Aorta (tissue), 5 donors: ENCODE data around the gene CRYBB2. TPM values are rescaled to one million over a fixed set of nuclear protein-coding genes. Genes with fewer than 3 reads are reported as not detected.

Source experiments
- ATAC-seq: fragments of 200-7000 bp; cut with Tn5 transposase; one replicate; pipeline ENCODE4 v1.9.1; 2022; ENCODE audit warnings: moderate library complexity; ENCODE audit not compliant: low FRiP score
- DNase-seq, 2 donors: peaks; one replicate each; pipeline ENCODE4 v3.0.0-alpha.2; 2020
- H3K27ac ChIP-seq, 2 donors: one replicate each; pipeline ENCODE4 v1.5.1; 2013; ENCODE audit warnings: low read length in 2 of 2, mild to moderate bottlenecking in 2 of 2, moderate library complexity in 2 of 2, control low read depth in 1 of 2, inconsistent platforms in 1 of 2, low read depth in 1 of 2
- H3K27me3 ChIP-seq, 2 donors: one replicate each; pipeline ENCODE4 v1.6.1; 2013; ENCODE audit warnings: control low read depth in 1 of 2, low read length in 1 of 2, mild to moderate bottlenecking in 1 of 2, moderate library complexity in 1 of 2; ENCODE audit not compliant: insufficient read depth in 2 of 2, control insufficient read depth in 1 of 2
- H3K36me3 ChIP-seq, 2 donors: one replicate each; pipeline ENCODE4 v1.6.1; 2013; ENCODE audit warnings: control low read depth in 1 of 2, low read length in 1 of 2, mild to moderate bottlenecking in 1 of 2; ENCODE audit not compliant: insufficient read depth in 2 of 2, control insufficient read depth in 1 of 2
- H3K4me1 ChIP-seq, 2 donors: one replicate each; pipeline ENCODE4 v1.6.1; 2013; ENCODE audit warnings: low read length in 2 of 2, control low read depth in 1 of 2, mild to moderate bottlenecking in 1 of 2, moderate library complexity in 1 of 2; ENCODE audit not compliant: insufficient read depth in 2 of 2, control insufficient read depth in 1 of 2
- H3K4me3 ChIP-seq, 2 donors: one replicate each; pipeline ENCODE4 v1.5.1; 2013; ENCODE audit warnings: low read length in 2 of 2, control low read depth in 1 of 2, mild to moderate bottlenecking in 1 of 2
- H3K9me3 ChIP-seq: one replicate; pipeline ENCODE4 v1.6.1; 2013; ENCODE audit warnings: mild to moderate bottlenecking, low read length; ENCODE audit not compliant: control insufficient read depth
- WGBS, 2 donors: extraction: QIAGEN DNeasy Blood & Tissue Kit; methylation state at CpG; one replicate each; pipeline ENCODE4 v1.1.7; 2013; 5-methylcytosine and 5-hydroxymethylcytosine counted together
- intact Hi-C, 2 donors: fragments of 100-400 bp; cut with DNase I; formaldehyde crosslinking; loops; one replicate each; pipeline versions ENCODE4 v1.14.2 to v1.15.0; 2022
- long read RNA-seq, 2 donors: library from polyadenylated mRNA; unstranded; transcript quantifications; one replicate each; pipeline ENCODE4 v2.0.0, GENCODE V29; 2020 to 2021
- polyA plus RNA-seq, 2 donors: library from polyadenylated mRNA; stranded (reverse); fragments of 200-250 nt; gene quantifications; one replicate each; pipeline ENCODE4 v1.2.3, GENCODE V29; 2013
- total RNA-seq, 2 donors: library from RNA; stranded (reverse); fragmentation: NEBNext Ultra II Directional; extraction: Animal tissue kit (Norgen Biotek cat#: 25700); gene quantifications; one replicate each; pipeline ENCODE4 v1.2.1, GENCODE V29; 2021
- donor health status: healthy with polysubstance abuse.
- donor health status: Bipolar disorder and iron deficiency.
- donor health status: DM: no; HTN: no; CAD: no.
- donor health status: DM: no; HTN: no; CAD: no.
- donor health status: DM: yes; HTN: yes; CAD: no.

Gene CRYBB2, protein sequence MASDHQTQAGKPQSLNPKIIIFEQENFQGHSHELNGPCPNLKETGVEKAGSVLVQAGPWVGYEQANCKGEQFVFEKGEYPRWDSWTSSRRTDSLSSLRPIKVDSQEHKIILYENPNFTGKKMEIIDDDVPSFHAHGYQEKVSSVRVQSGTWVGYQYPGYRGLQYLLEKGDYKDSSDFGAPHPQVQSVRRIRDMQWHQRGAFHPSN
- under 1 TPM in 1 of 2 donors, not detected in 1; 0.45 TPM for total RNA-seq
- 1 to 10 TPM in 1 of 2 donors, not detected in 1; 2.8 TPM for polyA plus RNA-seq
- long read RNA-seq, donor 1, result 0 reads
- long read RNA-seq, donor 2, result 0 reads

DNA sequence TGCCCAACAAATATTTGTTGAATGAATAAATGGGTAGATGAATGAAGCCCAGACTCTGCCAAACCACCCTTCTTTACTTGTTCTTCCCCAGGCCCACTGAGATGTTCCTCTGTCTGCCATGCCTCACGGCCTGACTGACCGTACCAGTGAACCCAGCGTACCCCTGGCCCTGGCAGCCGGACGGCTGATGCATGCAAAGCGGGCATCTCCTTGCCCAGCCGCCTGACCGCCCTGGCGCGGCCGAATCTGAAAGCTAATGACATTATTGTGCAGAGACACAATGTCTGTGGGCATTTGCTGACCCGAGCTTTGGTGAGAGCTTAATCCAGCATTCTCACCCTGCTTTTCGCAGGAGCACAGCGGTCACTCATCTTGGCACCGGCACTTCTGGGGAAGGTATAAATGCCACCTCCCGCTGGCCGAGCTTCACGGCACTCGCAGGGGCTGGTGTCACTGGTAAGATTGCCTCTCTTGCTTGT, at the start of gene CRYBB2:
TSS of gene CRYBB2 (plus strand) at position 429 of the 479 bp plus-strand sequence. CDS start 1,791 bp downstream, outside the sequence.
- Histone ChIP-seq H3K9me3 (no peaks in the 10 kb centered on the region), H3K4me3 (no peak within 1 kb of the TSS), H3K36me3 (no peaks in the 10 kb centered on the region), H3K4me1 (no peaks in the 10 kb centered on the region), H3K27me3 (no peaks in the 10 kb centered on the region), H3K27ac (no peak within 1 kb of the TSS)
- DNase-seq, result no peak
- no peak for ATAC-seq
- WGBS, 2 donors, result 84 to 89% methylated on average over 19 of the region's 19 CpGs
- intact Hi-C loops, result no loop called here

DNA sequence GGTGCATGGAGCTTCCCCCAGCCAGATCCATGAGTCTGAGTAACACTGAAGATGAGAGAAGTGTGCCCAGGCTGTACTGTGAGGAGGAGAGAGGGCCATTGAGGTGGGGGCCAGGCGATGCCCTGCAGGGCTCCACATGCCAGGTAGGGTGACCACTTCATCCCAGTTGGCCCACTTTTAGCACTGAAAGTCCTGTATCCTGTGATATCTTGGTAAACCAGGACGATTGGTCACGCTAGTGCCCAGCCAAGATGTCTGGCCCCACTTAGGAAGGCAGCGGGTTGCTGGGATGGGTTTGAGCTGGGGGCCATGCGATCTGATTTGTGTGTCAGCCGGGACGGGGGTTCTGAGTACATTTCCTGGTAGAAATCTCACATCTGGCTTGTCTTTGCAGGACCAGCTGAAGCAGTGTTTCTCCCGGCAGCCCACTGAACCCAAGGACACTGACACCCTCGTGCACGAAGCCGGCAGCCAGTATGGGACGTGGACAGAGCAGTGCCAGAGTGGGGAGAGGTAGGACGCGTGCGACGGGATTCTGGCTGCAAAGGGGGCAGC, 48.9 kb upstream of the CRYBB2 start:
- DNase-seq (no peak), ATAC-seq (no peak)
- Histone ChIP-seq H3K36me3 (peaks cover 0 to 12% of the 10 kb centered on the region in 2 donors), H3K9me3 (no peaks in the 10 kb centered on the region), H3K27ac (no peak overlapping the region), H3K4me3 (no peak overlapping the region), H3K4me1 (no peaks in the 10 kb centered on the region), H3K27me3 (no peaks in the 10 kb centered on the region)
- WGBS, 2 donors, result 86 to 88% methylated on average over 16 of the region's 16 CpGs
- intact Hi-C loops, result loop anchor here in 1 of 2 donors (5.0 kb wide), 1 partner anchor 108 kb away; no protein-coding TSS in a partner anchor

DNA sequence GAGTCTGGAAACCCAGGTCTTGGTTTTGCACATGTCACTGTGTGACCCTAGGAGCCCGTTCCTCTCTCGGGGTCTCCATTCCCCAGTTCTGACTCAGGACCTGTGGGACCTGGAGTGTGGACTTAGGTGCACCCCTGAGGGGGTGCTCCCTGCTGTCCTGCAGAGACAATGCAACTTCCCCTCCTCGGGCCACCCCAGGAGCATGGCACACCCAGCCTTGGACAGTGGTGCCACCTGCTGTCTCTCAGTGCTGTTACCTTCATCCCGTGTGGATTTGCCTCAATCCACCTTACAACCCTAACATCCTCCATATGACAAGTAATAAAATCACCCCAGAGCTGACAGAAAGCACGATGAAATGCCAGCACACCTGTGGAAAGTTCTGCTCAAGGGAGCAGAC, 47.3 kb upstream of the CRYBB2 start:
- no peaks in the 10 kb centered on the region for H3K4me1 ChIP-seq
- DNase-seq, result no peak
- intact Hi-C loops, result loop anchor here in 1 of 2 donors (5.0 kb wide), 1 partner anchor 110 kb away; no protein-coding TSS in a partner anchor
- peaks cover 0 to 13% of the 10 kb centered on the region in 2 donors for H3K36me3 ChIP-seq
- no peaks in the 10 kb centered on the region for H3K27me3 ChIP-seq
- no peaks in the 10 kb centered on the region for H3K9me3 ChIP-seq
- H3K4me3 ChIP-seq, result no peak overlapping the region
- no peak for ATAC-seq
- 49 to 52% methylated on average over 5 of the region's 5 CpGs for WGBS, 2 donors
- no peak overlapping the region for H3K27ac ChIP-seq

DNA sequence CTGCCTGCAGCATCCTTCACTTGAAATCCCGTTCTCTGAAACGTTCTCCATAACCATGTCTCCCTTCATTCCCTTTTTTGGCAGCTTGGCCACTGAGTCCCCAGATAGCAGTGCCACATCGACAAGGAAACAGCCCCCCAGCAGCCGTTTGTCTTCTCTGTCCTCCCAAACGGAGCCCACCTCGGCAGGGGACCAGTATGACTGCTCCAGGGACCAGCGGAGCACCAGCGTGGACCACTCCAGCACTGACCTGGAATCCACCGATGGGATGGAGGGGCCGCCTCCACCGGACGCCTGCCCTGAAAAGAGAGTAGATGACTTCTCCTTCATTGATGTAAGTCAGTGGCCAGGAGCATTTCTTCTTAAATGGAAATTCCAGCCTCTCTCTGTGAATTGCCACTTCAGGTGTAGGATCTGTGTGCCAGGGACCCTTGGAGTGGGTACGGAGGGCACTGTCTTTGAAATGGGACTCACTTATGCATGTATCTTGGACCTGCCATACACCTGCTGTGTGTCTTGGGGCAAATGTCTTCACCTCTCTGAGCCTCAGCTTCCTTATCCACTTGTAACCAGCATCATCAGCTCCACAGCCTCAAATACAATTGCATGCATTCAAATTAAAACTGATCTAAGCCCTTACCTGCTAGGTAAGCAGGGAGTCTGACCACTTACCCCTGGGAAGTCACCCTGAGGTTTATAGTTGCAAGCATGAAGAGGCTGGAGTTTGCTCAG, 45.1 kb upstream of the CRYBB2 start:
- ATAC-seq (no peak), DNase-seq (no peak)
- Histone ChIP-seq H3K27ac (no peak overlapping the region), H3K4me1 (no peaks in the 10 kb centered on the region), H3K27me3 (no peaks in the 10 kb centered on the region), H3K9me3 (no peaks in the 10 kb centered on the region), H3K36me3 (peaks cover 0 to 16% of the 10 kb centered on the region in 2 donors), H3K4me3 (no peak overlapping the region)
- 86 to 90% methylated on average over 13 of the region's 13 CpGs for WGBS, 2 donors
- intact Hi-C loops, result loop anchor here in 1 of 2 donors (5.0 kb wide), 1 partner anchor 112 kb away; no protein-coding TSS in a partner anchor

DNA sequence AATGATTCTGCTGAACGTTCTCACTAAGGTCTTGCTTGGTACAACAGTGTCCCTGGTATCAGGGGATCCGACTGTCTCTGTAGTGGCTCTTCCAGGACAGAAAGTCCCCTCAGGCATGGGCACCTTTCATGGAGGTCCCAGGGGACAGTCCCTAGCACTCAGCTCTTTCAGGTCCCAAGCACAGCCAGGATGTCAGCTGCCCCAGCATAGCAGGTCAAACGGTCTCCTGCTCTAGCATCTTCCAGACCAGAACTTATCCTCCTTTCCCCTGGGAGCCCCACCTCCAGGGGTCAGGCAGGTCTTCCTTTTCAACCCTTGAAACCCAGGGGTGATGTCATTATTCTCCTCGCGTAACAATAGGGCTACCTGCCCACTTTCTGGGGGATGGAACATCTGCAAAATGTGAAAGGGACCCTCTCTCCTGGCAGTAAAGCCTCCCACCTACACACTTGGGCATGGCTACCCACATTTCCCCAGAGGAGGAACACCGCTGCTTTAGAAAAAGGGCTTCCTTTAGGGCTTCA, 44.5 kb upstream of the CRYBB2 start:
- H3K27me3 ChIP-seq, result no peaks in the 10 kb centered on the region
- no peaks in the 10 kb centered on the region for H3K9me3 ChIP-seq
- no peak overlapping the region for H3K4me3 ChIP-seq
- DNase-seq (no peak), ATAC-seq (no peak)
- no peaks in the 10 kb centered on the region for H3K4me1 ChIP-seq
- H3K27ac ChIP-seq, result no peak overlapping the region
- 76 to 78% methylated on average over 6 of the region's 6 CpGs for WGBS, 2 donors
- H3K36me3 ChIP-seq, result peaks cover 0 to 17% of the 10 kb centered on the region in 2 donors
- intact Hi-C loops, result loop anchor here in 1 of 2 donors (5.0 kb wide), 1 partner anchor 113 kb away; no protein-coding TSS in a partner anchor

DNA sequence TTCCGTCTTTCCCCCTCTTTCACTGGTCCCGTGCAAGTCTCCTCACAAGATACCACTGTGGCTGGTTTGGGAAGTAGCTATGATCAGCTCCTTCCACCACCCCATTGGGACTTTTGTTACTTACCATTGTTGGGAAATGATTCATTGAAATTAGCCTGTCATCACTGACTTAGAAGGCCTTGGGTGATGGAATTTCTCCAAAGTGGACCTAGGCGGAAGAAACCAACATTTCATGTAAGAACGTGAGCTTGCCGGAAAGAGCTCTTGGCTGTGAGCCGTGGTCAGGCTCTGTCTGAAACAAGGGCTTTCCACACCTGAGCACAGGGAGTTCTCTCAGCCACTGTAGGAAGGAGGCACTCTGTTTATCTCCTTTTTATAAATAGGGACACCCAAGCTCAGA, 43.3 kb upstream of the CRYBB2 start:
- Histone ChIP-seq H3K36me3 (peaks cover 0 to 17% of the 10 kb centered on the region in 2 donors), H3K27ac (no peak overlapping the region), H3K4me3 (no peak overlapping the region), H3K4me1 (no peaks in the 10 kb centered on the region), H3K9me3 (no peaks in the 10 kb centered on the region), H3K27me3 (no peaks in the 10 kb centered on the region)
- WGBS, 2 donors, result 64 to 65% methylated on average over 6 of the region's 6 CpGs
- ATAC-seq, result no peak
- intact Hi-C loops, result no loop called here
- DNase-seq, result no peak

DNA sequence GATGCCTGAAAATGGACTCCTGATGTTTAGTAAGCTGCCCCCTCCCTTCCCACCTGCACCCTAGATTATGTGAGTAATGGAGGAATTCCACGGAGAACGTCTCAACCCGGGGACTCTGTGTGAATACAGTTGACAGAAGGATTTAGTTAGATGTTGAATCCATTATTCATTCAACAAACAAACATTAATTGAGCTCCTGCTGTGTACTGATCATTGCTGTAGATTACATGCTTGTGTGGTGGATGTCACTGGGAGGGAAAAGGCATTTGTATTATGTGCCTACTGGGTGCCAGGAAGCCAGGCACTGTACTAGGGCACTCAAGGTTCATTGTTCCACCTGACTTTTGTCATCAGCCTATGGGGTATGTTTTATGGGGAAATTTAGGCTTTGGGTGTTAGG, 42.6 kb upstream of the CRYBB2 start:
- no peak for ATAC-seq
- Histone ChIP-seq H3K27me3 (no peaks in the 10 kb centered on the region), H3K36me3 (peaks cover 0 to 17% of the 10 kb centered on the region in 2 donors), H3K4me3 (no peak overlapping the region), H3K4me1 (no peaks in the 10 kb centered on the region), H3K27ac (no peak overlapping the region), H3K9me3 (no peaks in the 10 kb centered on the region)
- intact Hi-C loops, result no loop called here
- 81 to 87% methylated on average over 3 of the region's 3 CpGs for WGBS, 2 donors
- no peak for DNase-seq

DNA sequence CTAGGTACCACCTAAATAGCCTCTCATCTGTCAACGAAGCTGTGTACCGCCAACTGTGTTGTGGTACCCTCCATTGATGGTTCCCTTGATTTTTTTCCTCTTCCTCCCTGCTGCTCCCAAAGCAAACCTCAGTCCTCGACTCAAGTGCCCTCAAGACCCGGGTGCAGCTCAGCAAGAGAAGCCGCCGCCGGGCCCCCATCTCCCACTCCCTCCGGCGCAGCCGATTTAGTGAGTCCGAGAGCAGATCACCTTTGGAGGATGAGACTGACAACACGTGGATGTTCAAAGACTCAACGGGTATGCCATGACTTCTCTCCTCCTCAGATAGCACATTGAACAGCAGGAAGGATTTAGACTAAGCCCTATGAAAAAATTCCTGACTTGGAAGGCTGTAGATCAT, 42.2 kb upstream of the CRYBB2 start:
- Histone ChIP-seq H3K36me3 (peaks cover 0 to 17% of the 10 kb centered on the region in 2 donors), H3K4me3 (no peak overlapping the region), H3K27me3 (no peaks in the 10 kb centered on the region), H3K4me1 (no peaks in the 10 kb centered on the region), H3K27ac (no peak overlapping the region), H3K9me3 (no peaks in the 10 kb centered on the region)
- DNase-seq (no peak), ATAC-seq (no peak)
- WGBS, 2 donors, result 89 to 91% methylated on average over 13 of the region's 13 CpGs
- intact Hi-C loops, result no loop called here
